ENCODE measurements around the gene SP3.

DNA sequence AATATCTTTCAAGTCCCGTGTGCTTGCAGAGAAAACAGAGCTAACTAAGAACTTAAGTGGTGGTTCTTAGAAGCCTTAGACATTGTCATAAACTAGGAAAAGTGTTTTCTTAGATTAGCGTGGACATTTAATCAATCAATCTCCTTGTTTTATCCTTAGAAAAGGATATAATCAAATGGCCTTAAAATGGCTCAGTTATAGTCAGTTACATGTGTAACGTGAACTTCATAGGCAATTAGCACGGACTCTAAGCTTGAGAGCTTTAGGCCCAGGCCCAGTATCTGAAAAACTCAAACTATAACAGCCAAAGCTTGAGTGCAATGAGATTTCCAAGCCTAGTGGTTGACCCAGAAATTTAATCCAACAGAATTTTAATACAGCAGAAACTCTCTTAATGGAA, 43.5 kb upstream of the SP3 start:
- TF ChIP-seq, protein P1, sequence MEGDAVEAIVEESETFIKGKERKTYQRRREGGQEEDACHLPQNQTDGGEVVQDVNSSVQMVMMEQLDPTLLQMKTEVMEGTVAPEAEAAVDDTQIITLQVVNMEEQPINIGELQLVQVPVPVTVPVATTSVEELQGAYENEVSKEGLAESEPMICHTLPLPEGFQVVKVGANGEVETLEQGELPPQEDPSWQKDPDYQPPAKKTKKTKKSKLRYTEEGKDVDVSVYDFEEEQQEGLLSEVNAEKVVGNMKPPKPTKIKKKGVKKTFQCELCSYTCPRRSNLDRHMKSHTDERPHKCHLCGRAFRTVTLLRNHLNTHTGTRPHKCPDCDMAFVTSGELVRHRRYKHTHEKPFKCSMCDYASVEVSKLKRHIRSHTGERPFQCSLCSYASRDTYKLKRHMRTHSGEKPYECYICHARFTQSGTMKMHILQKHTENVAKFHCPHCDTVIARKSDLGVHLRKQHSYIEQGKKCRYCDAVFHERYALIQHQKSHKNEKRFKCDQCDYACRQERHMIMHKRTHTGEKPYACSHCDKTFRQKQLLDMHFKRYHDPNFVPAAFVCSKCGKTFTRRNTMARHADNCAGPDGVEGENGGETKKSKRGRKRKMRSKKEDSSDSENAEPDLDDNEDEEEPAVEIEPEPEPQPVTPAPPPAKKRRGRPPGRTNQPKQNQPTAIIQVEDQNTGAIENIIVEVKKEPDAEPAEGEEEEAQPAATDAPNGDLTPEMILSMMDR (IDR thresholded peaks at IDR 0.05; ENCODE audit: borderline replicate concordance, extremely low read depth, low read length, poor library complexity, severe bottlenecking), result no peak
- TF ChIP-seq EZH2 (IDR thresholded peaks at IDR 0.05; ENCODE audit: borderline replicate concordance, low read depth, low read length, severe bottlenecking), result no peak

All from DND-41 (cell line).